ENCODE data around the gene HDAC9.

GRCh38 chr7:18590241-18590640, 94.7 kb downstream of the HDAC9 start:
- TF ChIP-seq ZNF2 (tag by site-specific recombination; IDR thresholded peaks at IDR 0.05) (no peak), CTCF (tag by site-specific recombination; IDR thresholded peaks at IDR 0.05) (no peak)
